Epithelial cell of proximal tubule (primary cell): ENCODE measurements around the gene ELN. TPM values are rescaled to one million over a fixed set of nuclear protein-coding genes. Genes with fewer than 3 reads are reported as not detected.
A peak's percentile ranks its signal among the peaks of the same experiment; 100 is the strongest.

Experiments
- DNase-seq: peaks from one replicate; pipeline ENCODE4 v3.0.0-alpha.2; 2011; ENCODE audit warnings: low read depth
- H3K4me3 ChIP-seq: 2 replicates; pipeline ENCODE4 v1.5.1; 2011; ENCODE audit warnings: low read depth, mild to moderate bottlenecking, low read length
- total RNA-seq: library from RNA; depleted of rRNA; stranded (reverse); fragments of >200 nt; gene quantifications from 2 replicates; pipeline ENCODE4 v1.2.3, GENCODE V29; 2015
- TF ChIP-seq, protein P1 (sequence below): conservative IDR thresholded peaks from 2 replicates; pipeline ENCODE4 v1.5.1; 2012; ENCODE audit warnings: low read depth, mild to moderate bottlenecking, low read length

The ELN gene
- total RNA-seq, 1 donor from 2014 or later, result 0.12 TPM

DNA sequence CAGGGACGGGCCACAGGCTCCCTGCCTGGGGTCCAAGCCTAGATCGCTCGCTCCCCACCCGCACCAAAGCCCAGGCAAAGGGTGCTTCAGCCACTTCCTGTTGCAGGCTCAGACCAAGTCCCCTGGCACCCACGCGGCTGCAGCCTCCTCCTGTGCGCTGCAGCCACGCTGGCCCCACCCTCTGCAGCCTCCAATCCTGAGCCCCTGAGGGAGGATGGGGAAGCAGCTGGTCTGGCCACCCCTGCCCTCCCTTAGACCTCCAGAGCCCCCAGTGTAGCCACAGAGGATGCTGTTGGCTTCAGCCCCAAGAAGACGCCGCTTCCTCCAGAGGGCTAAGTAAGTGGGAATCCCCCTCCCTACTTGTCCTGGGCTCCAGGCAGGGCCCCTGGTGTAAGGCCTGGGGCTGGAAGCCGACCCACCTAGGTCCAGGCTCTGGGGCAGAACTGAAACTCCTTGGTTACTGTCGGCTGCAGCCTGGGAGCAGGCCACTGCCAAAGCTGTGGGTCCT, 65.0 kb downstream of the ELN start:
- DNase-seq, result no peak
- TF ChIP-seq, protein P1, sequence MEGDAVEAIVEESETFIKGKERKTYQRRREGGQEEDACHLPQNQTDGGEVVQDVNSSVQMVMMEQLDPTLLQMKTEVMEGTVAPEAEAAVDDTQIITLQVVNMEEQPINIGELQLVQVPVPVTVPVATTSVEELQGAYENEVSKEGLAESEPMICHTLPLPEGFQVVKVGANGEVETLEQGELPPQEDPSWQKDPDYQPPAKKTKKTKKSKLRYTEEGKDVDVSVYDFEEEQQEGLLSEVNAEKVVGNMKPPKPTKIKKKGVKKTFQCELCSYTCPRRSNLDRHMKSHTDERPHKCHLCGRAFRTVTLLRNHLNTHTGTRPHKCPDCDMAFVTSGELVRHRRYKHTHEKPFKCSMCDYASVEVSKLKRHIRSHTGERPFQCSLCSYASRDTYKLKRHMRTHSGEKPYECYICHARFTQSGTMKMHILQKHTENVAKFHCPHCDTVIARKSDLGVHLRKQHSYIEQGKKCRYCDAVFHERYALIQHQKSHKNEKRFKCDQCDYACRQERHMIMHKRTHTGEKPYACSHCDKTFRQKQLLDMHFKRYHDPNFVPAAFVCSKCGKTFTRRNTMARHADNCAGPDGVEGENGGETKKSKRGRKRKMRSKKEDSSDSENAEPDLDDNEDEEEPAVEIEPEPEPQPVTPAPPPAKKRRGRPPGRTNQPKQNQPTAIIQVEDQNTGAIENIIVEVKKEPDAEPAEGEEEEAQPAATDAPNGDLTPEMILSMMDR, result no peak

DNA sequence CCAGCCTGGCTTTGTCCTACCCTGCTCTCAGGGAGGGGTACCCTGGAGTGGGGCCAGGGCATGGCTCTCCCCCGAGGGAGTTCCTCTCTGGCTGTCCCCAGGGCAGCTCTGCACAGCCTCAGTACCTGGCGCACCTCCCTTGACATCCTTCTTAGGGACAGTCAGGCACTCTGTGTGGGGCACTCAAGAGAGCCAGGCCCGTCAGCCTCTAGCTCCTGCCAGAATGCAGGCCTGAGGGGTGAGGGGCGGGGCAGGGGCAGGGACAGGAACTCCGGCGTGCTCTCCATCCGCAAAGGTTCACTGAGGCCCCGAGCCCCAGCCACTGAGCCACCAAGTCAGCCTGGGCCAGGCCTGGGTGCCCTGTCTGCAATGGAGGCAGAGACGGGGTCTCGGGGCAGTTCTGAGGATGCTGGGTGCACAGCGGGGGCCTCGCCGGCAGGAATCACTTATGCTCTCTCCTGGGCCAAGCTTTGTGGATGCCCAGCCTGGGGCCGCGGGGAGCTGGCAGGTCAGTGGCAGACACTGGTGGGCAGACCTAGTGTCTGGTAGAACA, 65.8 kb downstream of the ELN start:
- no peak for DNase-seq
- TF ChIP-seq, protein P1, result no peak
- no peak overlapping the region for H3K4me3 ChIP-seq

More for the DNA sequence above, 65.0 kb downstream of the ELN start:
- H3K4me3 ChIP-seq, result no peak overlapping the region

DNA sequence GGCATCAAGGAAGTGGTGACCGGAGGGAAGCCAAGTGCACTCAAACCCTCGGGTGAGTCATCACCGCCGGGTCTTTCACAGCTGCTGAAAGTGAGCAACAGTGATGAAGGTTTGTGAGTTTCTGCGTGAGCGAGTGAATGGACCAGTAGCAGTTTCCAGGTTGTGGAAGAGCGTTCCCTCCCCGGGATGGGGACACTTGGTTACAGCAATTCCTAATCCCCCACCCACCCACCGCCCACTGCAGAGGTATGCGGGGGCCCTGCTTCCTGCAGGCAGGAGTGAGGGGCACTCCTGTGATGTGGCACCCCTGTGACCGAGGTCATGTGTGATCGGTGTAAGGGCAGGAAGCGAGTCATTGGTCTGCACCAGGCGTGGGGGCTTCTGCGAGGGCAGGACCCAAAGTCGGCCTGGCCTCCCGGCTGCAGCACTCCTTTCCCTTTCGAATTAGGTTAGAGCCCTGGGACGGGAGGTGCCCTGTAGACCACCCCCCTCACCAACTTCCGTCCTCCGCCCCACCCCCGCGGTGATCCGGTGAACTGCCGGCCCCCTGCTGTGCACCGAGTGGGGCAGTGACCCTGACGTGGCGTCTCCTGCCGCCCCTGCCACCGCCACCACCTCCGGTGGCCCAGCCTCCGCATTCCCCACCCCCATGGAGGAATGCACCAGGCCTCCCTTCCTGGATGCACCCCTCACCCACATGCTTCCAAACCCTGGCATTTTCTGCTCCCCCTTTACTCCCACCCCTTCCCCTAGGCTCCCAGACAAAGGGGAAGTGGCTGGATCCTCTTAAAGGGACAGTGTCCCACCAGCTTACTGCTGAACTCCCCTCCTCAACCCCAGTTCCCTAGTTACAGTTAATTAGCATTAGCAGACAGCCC, 66.5 kb downstream of the ELN start:
- peak overlapping the region; percentile 47 for H3K4me3 ChIP-seq
- TF ChIP-seq, protein P1, result no peak
- peak; percentile 36 for DNase-seq

DNA sequence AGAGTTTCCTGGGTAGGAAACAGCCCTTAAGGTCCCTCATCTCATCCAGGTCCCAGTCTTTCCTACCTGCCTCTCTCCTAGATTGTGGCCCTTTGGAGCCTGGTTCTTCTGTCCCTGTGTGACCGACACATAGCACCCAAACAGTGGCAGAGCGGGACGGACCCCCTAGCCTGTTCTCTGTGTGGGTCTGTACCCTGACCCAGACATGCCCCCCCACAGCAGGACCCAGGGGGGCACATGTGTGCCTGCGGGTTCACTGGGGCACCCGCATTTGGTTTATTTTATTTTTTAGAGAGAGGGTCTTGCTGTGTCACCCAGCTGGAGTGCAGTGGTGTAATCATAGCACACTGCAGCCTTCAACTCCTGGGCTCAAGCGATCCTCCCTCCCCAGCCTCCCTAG, 67.2 kb downstream of the ELN start:
- DNase-seq, result no peak
- TF ChIP-seq, protein P1, result no peak
- peak overlapping the region; percentile 47 for H3K4me3 ChIP-seq

DNA sequence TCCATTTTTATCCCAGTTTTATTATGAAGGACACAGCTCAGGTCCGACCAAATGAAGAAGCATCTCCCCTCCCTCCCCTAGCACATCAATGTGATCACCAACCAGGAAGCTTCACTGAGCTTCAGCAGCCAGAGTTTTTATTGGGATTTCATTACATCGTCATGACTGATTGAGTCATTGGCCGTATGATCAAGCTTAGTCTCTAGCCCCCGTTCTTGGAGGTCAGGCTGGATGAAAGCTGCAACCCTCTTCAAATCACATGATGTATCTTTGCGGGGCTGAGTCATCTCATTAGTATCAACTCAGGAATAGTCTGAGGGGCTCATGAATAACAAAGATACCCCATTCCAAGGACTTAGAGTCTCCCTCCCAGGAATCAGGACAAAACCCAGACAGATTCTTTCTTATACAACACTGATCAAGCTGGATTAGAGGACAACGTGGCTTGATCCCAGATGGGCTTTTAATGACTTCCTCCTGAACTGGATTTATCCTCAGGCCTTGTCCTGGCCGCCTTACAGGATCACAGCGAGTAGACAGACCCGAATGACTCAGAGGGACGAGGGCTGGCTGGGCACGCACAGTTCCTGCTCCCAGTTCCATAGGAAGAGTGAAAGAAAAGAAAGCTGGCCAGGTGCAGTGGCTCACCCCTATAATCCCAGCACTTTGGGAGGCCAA, 70.1 kb downstream of the ELN start:
- H3K4me3 ChIP-seq, result no peak overlapping the region
- peak; percentile 63 for DNase-seq
- TF ChIP-seq, protein P1, result no peak

DNA sequence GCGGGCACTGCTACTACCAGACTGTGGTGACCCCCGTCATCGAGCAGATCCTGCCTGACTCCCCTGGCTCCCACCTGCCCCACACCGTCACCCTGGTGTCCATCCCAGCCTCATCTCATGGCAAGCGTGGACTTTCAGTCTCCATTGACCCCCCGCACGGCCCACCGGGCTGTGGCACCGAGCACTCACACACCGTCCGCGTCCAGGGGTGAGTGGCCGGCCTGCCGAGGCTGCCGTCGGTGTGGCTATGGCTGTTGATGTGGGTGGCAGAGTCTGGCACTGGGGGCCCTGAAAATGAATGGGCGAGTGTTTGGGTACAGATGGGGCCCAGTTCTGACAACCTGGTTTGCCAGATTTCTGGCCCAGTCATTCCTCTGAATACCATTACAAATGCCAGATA, 71.1 kb downstream of the ELN start:
- TF ChIP-seq, protein P1, result no peak
- DNase-seq, result no peak

More for the DNA sequence above, 71.1 kb downstream of the ELN start:
- H3K4me3 ChIP-seq, result no peak overlapping the region
